Measurements from ENCODE around the gene DBET.
"Not testable (repeated sequence)": the region's sequence is repeated elsewhere in the genome, so short reads cannot be mapped to it uniquely, and the experiment has no call there.

Gene DBET

GRCh38 chr4:190094031-190094430, 29.7 kb downstream of the DBET start:
- not testable (repeated sequence) for DNase-seq (ENCODE audit: low spot score); H4K91ac ChIP-seq (ENCODE audit: low read depth, low read length, poor library complexity); H2BK15ac ChIP-seq (ENCODE audit: low read length); H3K18ac ChIP-seq (ENCODE audit: low read length); H3K9me3 ChIP-seq (replicated peaks in 1 of 2; ENCODE audit: control insufficient read depth in 2 of 2, insufficient read depth in 1 of 2, low read depth in 1 of 2, low read length in 2 of 2); H3K9ac ChIP-seq (ENCODE audit: low read depth, low read length, poor library complexity); H3K79me1 ChIP-seq (ENCODE audit: low read depth, low read length); H3K36me3 ChIP-seq (replicated peaks in 1 of 2; ENCODE audit: control insufficient read depth in 2 of 2, insufficient read depth in 2 of 2, low read length in 2 of 2); H2BK12ac ChIP-seq (ENCODE audit: low read length); H3K14ac ChIP-seq (ENCODE audit: low read length); H3K23ac ChIP-seq (ENCODE audit: low read depth, low read length, poor library complexity); H2AFZ ChIP-seq (ENCODE audit: low read length); H3K4me3 ChIP-seq (ENCODE audit: low read length in 2 of 2); H3K27me3 ChIP-seq (ENCODE audit: control insufficient read depth in 3 of 3, insufficient read depth in 3 of 3, low read depth in 1 of 3, low read length in 3 of 3); H2AK5ac ChIP-seq (ENCODE audit: low read depth, low read length); H4K8ac ChIP-seq (ENCODE audit: low read depth, low read length); H3K27ac ChIP-seq (replicated peaks; ENCODE audit: low read length); H2BK120ac ChIP-seq (ENCODE audit: low read depth, low read length); H3K4me1 ChIP-seq (ENCODE audit: control insufficient read depth in 2 of 2, insufficient read depth in 1 of 2, low read depth in 1 of 2, low read length in 2 of 2); H3K4me2 ChIP-seq (ENCODE audit: insufficient read depth, low read length, poor library complexity, severe bottlenecking); H2BK5ac ChIP-seq (ENCODE audit: low read length); H3K4ac ChIP-seq (ENCODE audit: low read length)
- no CpG with 5 or more reads among the region's 1 CpG for WGBS, 2 donors (ENCODE audit: extremely low coverage in 2 of 2, insufficient read length in 2 of 2, insufficient replicate concordance in 1 of 2)

GRCh38 chr4:190095335-190095734, 31.0 kb downstream of the DBET start:
- H2AK5ac ChIP-seq (ENCODE audit: low read depth, low read length); H2AFZ ChIP-seq (ENCODE audit: low read length); H3K4me3 ChIP-seq (ENCODE audit: low read length in 2 of 2); H3K4me2 ChIP-seq (ENCODE audit: insufficient read depth, low read length, poor library complexity, severe bottlenecking); H3K79me1 ChIP-seq (ENCODE audit: low read depth, low read length); H3K14ac ChIP-seq (ENCODE audit: low read length); H3K23ac ChIP-seq (ENCODE audit: low read depth, low read length, poor library complexity); H3K4me1 ChIP-seq (ENCODE audit: control insufficient read depth in 2 of 2, insufficient read depth in 1 of 2, low read depth in 1 of 2, low read length in 2 of 2); H2BK12ac ChIP-seq (ENCODE audit: low read length); H2BK120ac ChIP-seq (ENCODE audit: low read depth, low read length); H3K18ac ChIP-seq (ENCODE audit: low read length); H4K91ac ChIP-seq (ENCODE audit: low read depth, low read length, poor library complexity); H3K9me3 ChIP-seq (replicated peaks in 1 of 2; ENCODE audit: control insufficient read depth in 2 of 2, insufficient read depth in 1 of 2, low read depth in 1 of 2, low read length in 2 of 2); H4K8ac ChIP-seq (ENCODE audit: low read depth, low read length); H2BK5ac ChIP-seq (ENCODE audit: low read length); H3K9ac ChIP-seq (ENCODE audit: low read depth, low read length, poor library complexity); H3K4ac ChIP-seq (ENCODE audit: low read length); H2BK15ac ChIP-seq (ENCODE audit: low read length); H3K27ac ChIP-seq (replicated peaks; ENCODE audit: low read length); H3K27me3 ChIP-seq (ENCODE audit: control insufficient read depth in 3 of 3, insufficient read depth in 3 of 3, low read depth in 1 of 3, low read length in 3 of 3); H3K36me3 ChIP-seq (replicated peaks in 1 of 2; ENCODE audit: control insufficient read depth in 2 of 2, insufficient read depth in 2 of 2, low read length in 2 of 2); DNase-seq (ENCODE audit: low spot score): not testable (repeated sequence)
- no CpG with 5 or more reads among the region's 6 CpGs for WGBS, 2 donors (ENCODE audit: extremely low coverage in 2 of 2, insufficient read length in 2 of 2, insufficient replicate concordance in 1 of 2)

DNA sequence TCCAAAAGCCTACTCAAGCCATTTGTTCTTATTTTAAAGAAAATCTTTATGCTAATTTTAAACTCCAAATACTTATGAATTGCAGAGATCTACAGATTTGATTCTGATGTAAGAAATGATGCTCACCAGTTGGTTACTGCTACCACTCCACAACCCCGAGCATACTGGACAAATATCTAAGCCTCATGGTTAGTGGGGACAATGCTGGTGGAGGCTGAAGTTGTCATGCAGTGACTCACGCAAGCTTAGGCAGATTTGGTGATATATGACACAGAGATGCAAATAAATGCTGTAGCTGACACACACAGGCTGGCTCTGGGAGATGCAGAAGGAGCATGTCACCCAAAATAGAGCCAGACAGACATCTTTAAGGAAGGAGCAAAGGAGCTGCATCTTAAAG, 35.3 kb downstream of the DBET start:
- not testable (repeated sequence) for H2BK12ac ChIP-seq (ENCODE audit: low read length); H3K23ac ChIP-seq (ENCODE audit: low read depth, low read length, poor library complexity); H3K9ac ChIP-seq (ENCODE audit: low read depth, low read length, poor library complexity); H4K91ac ChIP-seq (ENCODE audit: low read depth, low read length, poor library complexity); H3K79me1 ChIP-seq (ENCODE audit: low read depth, low read length); H4K8ac ChIP-seq (ENCODE audit: low read depth, low read length); H3K9me3 ChIP-seq (replicated peaks in 1 of 2; ENCODE audit: control insufficient read depth in 2 of 2, insufficient read depth in 1 of 2, low read depth in 1 of 2, low read length in 2 of 2); H2BK5ac ChIP-seq (ENCODE audit: low read length); H3K4me2 ChIP-seq (ENCODE audit: insufficient read depth, low read length, poor library complexity, severe bottlenecking); DNase-seq (ENCODE audit: low spot score); H3K4me1 ChIP-seq (ENCODE audit: control insufficient read depth in 2 of 2, insufficient read depth in 1 of 2, low read depth in 1 of 2, low read length in 2 of 2); H3K4ac ChIP-seq (ENCODE audit: low read length); H2AFZ ChIP-seq (ENCODE audit: low read length); H2BK120ac ChIP-seq (ENCODE audit: low read depth, low read length); H3K14ac ChIP-seq (ENCODE audit: low read length); H2AK5ac ChIP-seq (ENCODE audit: low read depth, low read length); H3K4me3 ChIP-seq (ENCODE audit: low read length in 2 of 2); H3K36me3 ChIP-seq (replicated peaks in 1 of 2; ENCODE audit: control insufficient read depth in 2 of 2, insufficient read depth in 2 of 2, low read length in 2 of 2); H3K27ac ChIP-seq (replicated peaks; ENCODE audit: low read length); H3K18ac ChIP-seq (ENCODE audit: low read length); H2BK15ac ChIP-seq (ENCODE audit: low read length); H3K27me3 ChIP-seq (ENCODE audit: control insufficient read depth in 3 of 3, insufficient read depth in 3 of 3, low read depth in 1 of 3, low read length in 3 of 3)
- no CpG with 5 or more reads among the region's 2 CpGs for WGBS, 2 donors (ENCODE audit: extremely low coverage in 2 of 2, insufficient read length in 2 of 2, insufficient replicate concordance in 1 of 2)

DNA sequence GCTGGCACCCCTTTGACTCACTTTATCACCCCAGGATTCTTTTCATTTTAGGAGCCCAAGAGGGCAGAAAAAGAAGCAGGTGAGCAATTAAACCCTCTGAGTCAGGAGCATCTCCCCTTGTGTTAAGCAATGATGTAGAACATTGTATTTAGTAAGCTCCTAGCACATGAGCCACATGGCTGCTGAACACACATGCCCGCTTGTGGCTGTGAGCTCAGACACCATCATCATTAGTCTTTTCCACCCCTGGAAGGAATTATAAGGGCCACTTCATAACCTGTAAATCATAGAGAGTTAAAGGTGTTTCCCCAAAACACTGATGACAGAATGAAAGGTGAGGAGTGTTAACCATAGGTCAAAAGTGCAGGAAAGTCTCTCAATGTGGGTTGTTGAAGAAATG, 37.2 kb downstream of the DBET start:
- not testable (repeated sequence) for H2BK15ac ChIP-seq (ENCODE audit: low read length); H2AK5ac ChIP-seq (ENCODE audit: low read depth, low read length); H3K9me3 ChIP-seq (replicated peaks in 1 of 2; ENCODE audit: control insufficient read depth in 2 of 2, insufficient read depth in 1 of 2, low read depth in 1 of 2, low read length in 2 of 2); H3K14ac ChIP-seq (ENCODE audit: low read length); H3K79me1 ChIP-seq (ENCODE audit: low read depth, low read length); H4K8ac ChIP-seq (ENCODE audit: low read depth, low read length); H3K36me3 ChIP-seq (replicated peaks in 1 of 2; ENCODE audit: control insufficient read depth in 2 of 2, insufficient read depth in 2 of 2, low read length in 2 of 2); H2AFZ ChIP-seq (ENCODE audit: low read length); H3K4ac ChIP-seq (ENCODE audit: low read length); H3K4me2 ChIP-seq (ENCODE audit: insufficient read depth, low read length, poor library complexity, severe bottlenecking); H3K27me3 ChIP-seq (ENCODE audit: control insufficient read depth in 3 of 3, insufficient read depth in 3 of 3, low read depth in 1 of 3, low read length in 3 of 3); H4K91ac ChIP-seq (ENCODE audit: low read depth, low read length, poor library complexity); H2BK5ac ChIP-seq (ENCODE audit: low read length); H3K9ac ChIP-seq (ENCODE audit: low read depth, low read length, poor library complexity); DNase-seq (ENCODE audit: low spot score); H3K4me1 ChIP-seq (ENCODE audit: control insufficient read depth in 2 of 2, insufficient read depth in 1 of 2, low read depth in 1 of 2, low read length in 2 of 2); H2BK120ac ChIP-seq (ENCODE audit: low read depth, low read length); H3K18ac ChIP-seq (ENCODE audit: low read length); H2BK12ac ChIP-seq (ENCODE audit: low read length); H3K23ac ChIP-seq (ENCODE audit: low read depth, low read length, poor library complexity); H3K4me3 ChIP-seq (ENCODE audit: low read length in 2 of 2); H3K27ac ChIP-seq (replicated peaks; ENCODE audit: low read length)
- no CpG with 5 or more reads among the region's 1 CpG for WGBS, 2 donors (ENCODE audit: extremely low coverage in 2 of 2, insufficient read length in 2 of 2, insufficient replicate concordance in 1 of 2)
